ENCODE results near the gene ANKRD23.
"Not testable (repeated sequence)": the region's sequence is repeated elsewhere in the genome, so short reads cannot be mapped to it uniquely, and the experiment has no call there.

The ANKRD23 gene

GRCh38 chr2:96843538-96844268, at the start of gene ANKRD23:
Gene ANKRD23 (minus strand): TSS chr2:96844021. CDS start chr2:96843992, 29 bp downstream.
- DNase-seq (ENCODE audit: extremely low read depth in 1 of 2, low read depth in 1 of 2), result no peak

- DNase-seq (ENCODE audit: extremely low read depth in 1 of 2, low read depth in 1 of 2), result no peak
These were observed 47.9 kb upstream of the ANKRD23 start for GRCh38 chr2:96891591-96892333.

GRCh38 chr2:96890726-96891385, 47.0 kb upstream of the ANKRD23 start:
- DNase-seq (ENCODE audit: extremely low read depth in 1 of 2, low read depth in 1 of 2), result no peak

- no peak for DNase-seq (ENCODE audit: extremely low read depth in 1 of 2, low read depth in 1 of 2)
These were observed 46.4 kb upstream of the ANKRD23 start for GRCh38 chr2:96890252-96890651.

GRCh38 chr2:96889502-96889901, 45.7 kb upstream of the ANKRD23 start:
- not testable (repeated sequence) for DNase-seq (ENCODE audit: extremely low read depth in 1 of 2, low read depth in 1 of 2)

GRCh38 chr2:96888072-96889011, 44.5 kb upstream of the ANKRD23 start:
- no peak for DNase-seq (ENCODE audit: extremely low read depth in 1 of 2, low read depth in 1 of 2)

- DNase-seq (ENCODE audit: extremely low read depth in 1 of 2, low read depth in 1 of 2), result no peak
These were observed 43.7 kb upstream of the ANKRD23 start for GRCh38 chr2:96887493-96888012.

- no peak for DNase-seq (ENCODE audit: extremely low read depth in 1 of 2, low read depth in 1 of 2)
These were observed 41.9 kb upstream of the ANKRD23 start for GRCh38 chr2:96885432-96886347.

GRCh38 chr2:96884299-96885094, 40.7 kb upstream of the ANKRD23 start:
- no peak for DNase-seq (ENCODE audit: extremely low read depth in 1 of 2, low read depth in 1 of 2)

GRCh38 chr2:96883306-96883705, 39.5 kb upstream of the ANKRD23 start:
- no peak for DNase-seq (ENCODE audit: extremely low read depth in 1 of 2, low read depth in 1 of 2)

GRCh38 chr2:96882906-96883305, 39.1 kb upstream of the ANKRD23 start:
- no peak for DNase-seq (ENCODE audit: extremely low read depth in 1 of 2, low read depth in 1 of 2)

GRCh38 chr2:96882230-96882629, 38.4 kb upstream of the ANKRD23 start:
- DNase-seq (ENCODE audit: extremely low read depth in 1 of 2, low read depth in 1 of 2), result no peak

- no peak for DNase-seq (ENCODE audit: extremely low read depth in 1 of 2, low read depth in 1 of 2)
These were observed 37.8 kb upstream of the ANKRD23 start for GRCh38 chr2:96881349-96882195.

- no peak for DNase-seq (ENCODE audit: extremely low read depth in 1 of 2, low read depth in 1 of 2)
These were observed 37.1 kb upstream of the ANKRD23 start for GRCh38 chr2:96880891-96881273.

- no peak for DNase-seq (ENCODE audit: extremely low read depth in 1 of 2, low read depth in 1 of 2)
These were observed 35.8 kb upstream of the ANKRD23 start for GRCh38 chr2:96879545-96880040.

- no peak for DNase-seq (ENCODE audit: extremely low read depth in 1 of 2, low read depth in 1 of 2)
These were observed 35.1 kb upstream of the ANKRD23 start for GRCh38 chr2:96878796-96879544.

- DNase-seq (ENCODE audit: extremely low read depth in 1 of 2, low read depth in 1 of 2), result no peak
These were observed 34.4 kb upstream of the ANKRD23 start for GRCh38 chr2:96878171-96878570.

Measured in activated CD8-positive, alpha-beta memory T cell treated with anti-CD3 and anti-CD28 coated beads for 1 hour (primary cell).